HT1080 (cell line): ENCODE results near the gene GNB1L. TPM values are rescaled to one million over a fixed set of nuclear protein-coding genes. Genes with fewer than 3 reads are reported as not detected.
"Not testable (repeated sequence)": the region's sequence is repeated elsewhere in the genome, so short reads cannot be mapped to it uniquely, and the experiment has no call there.

ENCODE experiments used
- DNase-seq: peaks from one replicate; pipeline ENCODE4 v3.0.0-alpha.2; 2015; ENCODE audit warnings: low read depth
- total RNA-seq: library from RNA; depleted of rRNA; stranded (reverse); fragments of >200 nt; shearing (Covaris generic); gene quantifications from 2 replicates; pipeline ENCODE4 v1.2.3, GENCODE V29; 2014

The GNB1L gene
- total RNA-seq, 1 experiment from 2014 or later = 10.5 TPM

DNA sequence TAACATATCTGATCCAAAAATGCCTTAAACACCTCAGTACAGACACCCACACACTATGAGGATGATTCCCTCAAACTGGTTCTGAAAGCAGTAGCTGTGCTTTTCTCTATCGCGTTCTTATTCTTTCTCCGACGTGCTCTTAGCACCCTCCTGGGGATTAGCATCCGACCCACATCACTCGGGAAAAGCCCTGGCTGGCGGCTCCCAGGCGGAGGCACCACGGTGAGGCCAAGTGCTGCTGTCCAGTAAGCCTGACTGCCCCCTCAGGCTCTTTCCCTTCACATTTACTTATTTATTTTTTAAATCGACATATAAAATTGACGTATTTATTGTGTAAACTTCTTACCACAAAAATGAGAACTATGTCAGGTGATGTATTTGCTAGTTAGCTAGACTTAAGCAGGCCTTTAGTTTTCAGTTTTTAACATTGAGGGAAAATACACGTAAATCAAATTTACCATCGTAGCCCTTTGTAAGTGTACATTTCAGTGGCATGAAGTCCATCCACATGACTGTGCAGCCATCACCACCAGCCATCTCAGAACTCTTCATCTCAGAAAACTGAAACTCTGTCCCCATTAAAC lies 74.9 kb downstream of the GNB1L start:
- DNase-seq = no peak

DNA sequence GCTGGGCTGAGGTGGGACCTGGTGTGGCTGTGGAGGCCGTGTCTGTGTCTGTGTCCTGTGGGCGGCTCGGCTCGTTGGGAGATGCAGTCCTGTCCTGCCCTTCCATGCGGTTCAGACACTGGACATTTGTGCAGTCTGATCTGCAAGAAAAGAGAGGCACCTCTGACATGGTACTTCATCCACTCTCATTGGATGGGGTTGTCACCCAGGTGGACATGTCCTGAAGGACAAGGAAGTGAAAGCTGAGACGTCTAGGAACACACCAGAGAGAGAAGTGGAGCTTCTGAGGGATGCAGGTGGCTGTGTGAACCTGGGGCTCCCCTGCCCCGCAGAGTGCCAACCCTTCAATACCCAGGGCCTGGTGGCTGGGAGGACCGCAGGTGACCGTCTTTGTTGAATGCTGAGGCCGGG lies 75.7 kb downstream of the GNB1L start:
- DNase-seq = no peak

DNA sequence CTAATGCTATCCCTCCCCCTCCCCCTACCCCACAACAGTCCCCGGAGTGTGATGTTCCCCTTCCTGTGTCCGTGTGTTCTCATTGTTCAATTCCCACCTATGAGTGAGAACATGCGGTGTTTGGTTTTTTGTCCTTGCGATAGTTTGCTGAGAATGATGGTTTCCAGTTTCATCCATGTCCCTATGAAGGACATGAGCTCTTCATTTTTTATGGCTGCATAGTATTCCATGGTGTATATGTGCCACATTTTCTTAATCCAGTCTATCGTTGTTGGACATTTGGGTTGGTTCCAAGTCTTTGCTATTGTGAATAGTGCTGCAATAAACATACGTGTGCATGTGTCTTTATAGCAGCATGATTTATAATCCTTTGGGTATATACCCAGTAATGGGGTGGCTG lies 77.5 kb downstream of the GNB1L start:
- DNase-seq = not testable (repeated sequence)

DNA sequence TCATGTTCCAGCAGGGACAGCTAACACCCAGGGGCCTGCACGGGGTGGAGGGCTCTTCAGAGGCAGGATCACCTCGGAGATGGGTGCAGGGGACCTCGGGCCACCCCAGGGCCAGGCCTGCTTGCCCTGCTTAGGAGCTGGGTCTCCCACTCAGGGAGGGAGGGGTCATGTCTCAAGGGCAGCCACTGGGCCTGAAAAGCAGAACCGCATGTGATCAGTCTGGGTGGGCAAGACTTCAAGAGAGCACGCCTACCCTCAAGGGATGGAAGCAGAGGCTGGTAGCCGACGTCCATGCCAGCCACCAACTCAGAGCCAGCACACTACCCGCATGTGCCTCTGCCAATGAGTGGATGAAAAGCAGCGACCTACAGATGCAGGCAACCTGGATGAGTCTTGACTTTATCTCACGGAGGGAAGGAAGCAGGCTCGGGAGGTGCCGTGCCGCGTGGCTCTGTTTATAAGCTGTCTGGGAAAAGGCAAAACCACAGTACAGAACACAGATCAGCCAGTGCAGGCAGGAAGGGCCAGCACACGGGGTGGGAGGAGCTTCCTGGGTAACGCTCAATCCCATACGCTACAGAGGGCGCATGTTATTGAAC lies 78.1 kb downstream of the GNB1L start:
- no peak for DNase-seq

DNA sequence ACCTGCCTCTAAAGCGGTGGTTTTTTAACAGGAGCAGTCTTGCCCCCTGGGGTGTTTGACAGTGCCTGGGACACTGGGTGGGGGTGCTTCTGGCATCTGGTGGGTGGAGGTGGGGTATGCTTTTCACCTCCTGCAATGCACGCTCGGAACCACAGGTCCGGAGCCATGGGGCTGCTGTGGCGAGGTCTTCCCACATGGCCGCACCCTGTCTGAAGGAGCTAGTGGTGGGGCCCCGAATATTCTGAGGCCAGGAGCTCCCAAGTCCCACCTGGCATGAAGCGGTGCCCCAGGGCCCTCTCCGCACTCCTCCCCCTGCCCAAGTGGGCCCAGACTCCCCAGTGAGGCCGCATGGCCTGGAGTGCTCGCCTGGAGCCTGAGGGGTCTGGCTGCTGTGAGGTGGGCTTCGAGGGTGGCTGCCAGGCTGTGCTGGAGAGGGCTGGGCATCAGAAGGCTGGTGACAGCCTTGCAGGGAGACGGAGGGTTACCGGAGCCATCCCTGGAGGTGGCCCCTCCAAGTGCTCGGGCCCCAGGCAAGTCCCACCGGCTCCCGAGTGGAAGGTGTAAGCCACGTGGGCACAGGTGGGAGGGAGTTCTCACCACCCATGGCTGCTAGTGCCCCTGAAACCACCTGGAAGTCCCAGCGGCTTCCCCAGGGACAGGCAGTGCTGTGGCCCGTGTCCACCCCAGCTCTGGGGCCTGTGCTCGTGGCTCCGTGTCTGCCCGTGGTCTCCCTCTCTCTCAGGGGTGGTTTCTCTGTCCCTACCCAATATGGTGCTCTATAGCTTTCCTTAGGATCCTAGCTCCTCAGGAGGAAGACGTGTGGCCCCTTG lies 79.0 kb downstream of the GNB1L start:
- DNase-seq = no peak

DNA sequence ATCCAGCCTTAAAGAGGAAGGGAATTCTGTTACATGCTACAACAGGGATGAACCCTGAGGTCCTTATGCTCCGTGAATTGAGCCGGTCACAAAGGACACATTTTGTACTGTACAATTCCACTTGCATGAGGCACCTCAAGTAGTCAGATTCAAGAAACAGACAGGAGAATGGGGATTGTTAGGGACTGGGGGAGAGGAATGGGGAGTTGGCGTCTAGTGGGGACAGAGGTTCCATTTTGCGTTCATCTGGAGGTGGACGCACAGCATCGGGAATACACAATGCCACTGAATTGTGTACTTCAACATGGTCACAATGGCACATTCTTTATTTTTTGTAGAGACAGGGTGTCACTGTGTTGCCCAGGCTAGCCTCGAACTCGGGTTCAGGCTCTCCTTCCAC lies 80.0 kb downstream of the GNB1L start:
- DNase-seq = no peak

DNA sequence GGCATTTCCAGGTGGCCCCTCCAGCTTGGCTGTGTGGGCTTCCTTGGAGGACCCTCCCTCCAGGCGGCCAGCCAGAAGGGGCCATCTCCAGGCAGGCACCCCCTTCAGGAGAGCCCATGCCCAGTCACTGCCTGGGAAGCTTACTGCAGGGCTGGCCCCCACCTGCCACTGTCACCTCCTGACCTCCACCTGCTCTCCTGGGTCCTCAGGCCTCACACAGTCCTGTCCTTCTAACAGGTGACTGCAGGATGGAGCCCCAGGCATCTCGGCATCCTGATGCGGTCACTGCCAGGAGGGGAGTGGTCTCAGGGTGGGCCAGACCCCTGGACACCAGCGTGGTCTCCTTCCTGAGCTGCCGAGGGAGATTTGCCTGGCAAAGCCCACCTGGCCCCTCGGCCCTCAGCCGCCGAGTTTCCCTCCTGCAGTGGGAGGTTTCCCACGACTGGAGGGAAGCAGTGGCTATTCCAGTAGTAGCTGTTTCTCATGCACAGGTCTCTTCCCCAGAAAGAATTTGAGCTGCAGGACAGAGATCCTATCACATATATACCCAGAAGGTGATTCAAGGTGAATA lies 81.1 kb downstream of the GNB1L start:
- no peak for DNase-seq

DNA sequence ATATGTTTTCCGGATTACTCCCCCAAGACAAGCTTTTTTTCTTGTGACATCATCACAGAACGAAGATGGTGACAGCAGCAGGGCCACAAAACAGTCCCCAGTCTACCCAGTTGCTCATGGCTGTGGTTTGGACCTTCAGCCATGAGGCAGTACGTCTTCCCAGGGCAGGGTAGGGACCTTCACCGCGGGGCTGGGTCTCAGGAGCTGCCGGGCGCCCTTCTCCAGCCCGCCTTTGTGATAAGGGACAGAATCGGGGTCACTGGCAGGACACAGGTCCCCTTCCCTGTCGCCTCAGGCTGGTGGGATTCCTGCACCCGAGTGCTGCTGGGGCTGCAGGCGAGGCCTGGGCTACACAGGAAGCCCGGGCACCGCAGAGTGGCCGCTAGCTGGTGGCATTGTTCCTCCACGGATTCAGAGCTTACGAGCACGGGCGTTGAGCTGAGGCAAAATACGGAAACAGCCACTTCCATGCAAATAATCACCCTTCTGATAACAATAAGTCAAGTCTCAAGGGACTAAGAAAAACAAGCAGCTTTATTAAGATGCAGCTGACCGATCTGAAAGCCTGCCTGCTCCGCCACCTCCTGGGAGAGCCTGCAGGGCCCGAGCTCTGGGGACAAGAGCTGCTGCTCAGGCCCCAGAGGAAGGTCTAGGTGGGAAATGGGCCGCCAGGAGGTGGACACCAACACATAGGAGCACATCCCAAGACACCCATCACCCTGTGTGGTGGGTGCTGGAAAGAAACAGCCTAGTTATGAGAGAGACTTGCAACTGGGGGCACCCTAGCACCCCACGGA lies 81.8 kb downstream of the GNB1L start:
- no peak for DNase-seq

DNA sequence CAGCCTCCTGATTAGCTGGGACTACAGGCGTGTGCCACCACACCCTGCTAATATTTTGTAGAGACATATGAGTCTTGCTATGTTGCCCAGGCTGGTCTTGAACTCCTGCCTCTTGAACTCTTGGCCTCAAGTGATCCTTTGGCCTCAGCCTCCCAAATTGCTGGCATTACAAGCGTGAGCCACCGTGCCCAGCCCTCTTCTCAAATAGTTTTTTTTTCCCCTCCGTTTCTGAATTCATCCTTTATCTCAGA lies 82.3 kb downstream of the GNB1L start:
- no peak for DNase-seq

DNA sequence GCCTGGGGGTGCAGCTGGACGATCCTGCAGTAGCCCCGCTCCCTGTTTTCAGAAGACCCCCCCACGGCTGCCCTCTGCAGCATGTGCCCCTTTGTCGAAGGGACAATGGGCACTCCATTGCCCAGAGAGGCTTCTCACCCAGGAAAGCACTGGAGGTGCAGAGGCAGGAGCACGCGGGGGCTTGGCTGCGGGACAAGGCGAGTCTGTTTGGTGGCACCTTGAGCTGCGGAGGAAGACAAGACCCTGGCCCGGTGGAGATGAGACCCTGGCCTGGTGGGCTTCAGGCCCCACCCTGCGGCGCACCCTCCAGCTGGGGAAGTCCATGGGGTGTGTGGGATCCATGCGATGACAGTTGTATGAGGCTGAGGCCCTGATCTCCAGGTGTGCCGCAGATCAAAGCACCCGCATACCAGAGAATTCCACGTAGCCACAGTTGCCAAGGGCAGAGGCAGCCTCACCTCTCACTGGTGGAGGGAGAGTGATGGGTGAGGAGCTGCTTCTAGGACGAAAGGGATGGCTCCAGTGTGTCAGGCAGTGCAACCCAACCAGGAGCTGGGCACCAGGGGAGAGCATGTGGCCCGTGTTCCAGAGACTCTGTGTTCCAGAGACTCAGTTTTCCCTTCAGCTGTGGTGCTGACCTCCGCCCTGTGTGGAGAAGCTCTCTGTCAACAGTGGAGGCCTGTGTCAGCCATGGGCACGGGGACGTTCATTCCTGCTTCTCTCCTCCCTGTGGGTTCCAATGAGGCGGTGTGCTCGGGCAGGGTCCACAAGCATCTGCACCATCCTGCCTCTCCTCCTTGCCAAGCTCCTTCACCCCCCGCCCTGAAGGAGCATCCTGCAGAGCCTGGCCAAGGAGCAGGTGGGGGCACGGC lies 84.1 kb downstream of the GNB1L start:
- no peak for DNase-seq

DNA sequence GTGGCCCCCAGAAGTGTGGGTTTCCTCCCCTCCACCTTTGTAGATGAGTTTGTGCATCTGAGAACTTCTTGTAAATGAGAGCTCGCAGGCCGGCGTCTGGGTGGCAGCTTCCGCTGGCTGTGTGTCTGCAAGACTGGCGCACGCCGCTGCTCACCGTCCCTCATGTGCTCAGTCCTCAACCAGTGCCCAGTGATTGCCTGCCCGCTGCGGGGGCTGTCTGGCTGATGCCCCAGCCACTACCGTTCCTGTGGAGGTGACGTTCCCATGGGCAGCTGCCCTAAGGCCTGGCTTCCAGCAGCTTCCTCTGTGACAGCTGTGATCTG lies 85.3 kb downstream of the GNB1L start:
- no peak for DNase-seq

DNA sequence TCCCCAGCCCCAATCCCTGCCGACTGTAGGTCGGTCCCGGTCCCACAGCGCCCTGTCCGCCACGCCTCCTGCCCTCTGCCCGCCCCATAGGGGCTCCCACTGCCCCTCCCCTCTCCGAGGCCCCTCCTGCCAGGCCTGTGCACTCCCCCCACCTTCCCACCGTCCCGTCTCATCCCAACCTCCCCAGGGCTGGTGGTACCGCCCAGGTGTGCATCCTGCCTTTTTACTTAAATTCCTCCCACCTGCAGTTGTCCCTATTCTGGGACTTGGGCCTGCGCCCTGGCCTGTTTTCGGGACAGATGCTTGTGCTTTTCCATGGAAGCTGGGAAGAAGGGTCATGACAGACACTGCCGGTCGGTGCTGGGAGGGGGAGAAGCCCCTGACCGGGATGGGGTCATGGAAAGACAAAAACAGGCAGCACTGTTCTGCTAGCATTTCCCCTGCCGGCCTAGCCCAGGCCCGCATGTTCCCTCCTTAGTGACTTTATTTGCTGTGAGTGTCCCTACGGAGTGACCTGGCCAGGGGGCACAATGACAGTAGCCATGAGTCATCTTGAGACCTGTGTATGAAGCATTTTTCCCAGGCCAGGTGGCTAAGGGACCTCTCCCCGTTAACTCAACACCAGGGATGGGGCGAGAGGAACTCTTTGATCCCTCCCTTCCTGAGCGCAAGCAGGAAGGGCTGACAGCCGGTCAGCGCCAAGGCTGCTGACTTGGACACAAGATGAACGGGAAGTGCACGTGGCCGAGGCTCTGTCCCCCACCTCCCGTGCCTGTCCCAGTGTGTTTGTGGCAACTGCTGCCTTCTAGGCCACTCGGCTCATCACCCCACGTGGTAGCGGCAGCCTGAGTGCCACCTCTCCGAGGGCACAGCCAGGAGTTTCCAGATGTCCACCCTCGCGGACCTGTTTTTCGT lies 87.0 kb downstream of the GNB1L start:
- no peak for DNase-seq

DNA sequence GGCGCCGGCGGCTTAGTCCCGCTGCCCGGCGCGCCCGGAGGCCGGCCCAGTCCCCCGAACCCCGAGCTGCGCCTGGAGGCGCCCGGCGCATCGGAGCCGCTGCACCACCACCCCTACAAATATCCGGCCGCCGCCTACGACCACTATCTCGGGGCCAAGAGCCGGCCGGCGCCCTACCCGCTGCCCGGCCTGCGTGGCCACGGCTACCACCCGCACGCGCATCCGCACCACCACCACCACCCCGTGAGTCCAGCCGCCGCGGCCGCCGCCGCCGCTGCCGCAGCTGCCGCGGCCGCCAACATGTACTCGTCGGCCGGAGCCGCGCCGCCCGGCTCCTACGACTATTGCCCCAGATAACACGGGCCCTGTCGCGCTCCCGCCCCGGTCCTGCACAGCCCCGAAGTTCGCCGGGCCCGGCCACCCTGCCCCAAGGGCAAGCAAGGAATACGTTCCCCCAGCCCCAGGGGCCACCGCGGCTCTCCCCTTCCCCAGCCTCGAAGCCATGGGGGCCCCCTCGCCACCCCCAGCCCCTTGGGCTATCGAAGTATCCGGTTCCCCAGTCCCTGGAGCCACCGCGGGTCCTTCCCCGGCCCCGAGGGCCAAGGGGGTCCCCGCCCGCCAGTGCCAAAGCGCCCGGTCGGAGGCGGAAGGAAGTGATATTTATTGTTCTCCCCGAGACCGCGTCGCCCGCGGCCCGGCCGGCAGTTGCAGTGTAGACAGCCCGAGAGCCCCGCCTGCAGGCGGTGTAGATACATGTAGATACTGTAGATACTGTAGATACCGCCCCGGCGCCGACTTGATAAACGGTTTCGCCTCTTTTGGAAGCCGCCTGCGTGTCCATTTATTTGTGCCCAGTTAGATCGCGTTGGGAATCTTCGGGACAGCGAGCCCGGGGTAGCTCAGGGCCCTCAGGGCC lies 87.9 kb downstream of the GNB1L start:
- DNase-seq = no peak

DNA sequence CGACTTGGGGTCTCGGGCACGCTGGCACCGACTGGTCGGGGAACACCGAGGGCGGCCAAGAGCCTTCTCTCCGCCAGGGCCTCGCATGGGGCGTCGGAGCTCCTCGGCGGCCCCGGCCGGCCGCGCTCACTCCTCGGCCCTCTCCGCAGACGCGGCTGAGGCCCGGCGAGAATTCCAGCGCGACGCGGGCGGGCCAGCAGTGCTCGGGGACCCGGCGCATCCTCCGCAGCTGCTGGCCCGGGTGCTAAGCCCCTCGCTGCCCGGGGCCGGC lies 88.5 kb downstream of the GNB1L start:
- no peak for DNase-seq

DNA sequence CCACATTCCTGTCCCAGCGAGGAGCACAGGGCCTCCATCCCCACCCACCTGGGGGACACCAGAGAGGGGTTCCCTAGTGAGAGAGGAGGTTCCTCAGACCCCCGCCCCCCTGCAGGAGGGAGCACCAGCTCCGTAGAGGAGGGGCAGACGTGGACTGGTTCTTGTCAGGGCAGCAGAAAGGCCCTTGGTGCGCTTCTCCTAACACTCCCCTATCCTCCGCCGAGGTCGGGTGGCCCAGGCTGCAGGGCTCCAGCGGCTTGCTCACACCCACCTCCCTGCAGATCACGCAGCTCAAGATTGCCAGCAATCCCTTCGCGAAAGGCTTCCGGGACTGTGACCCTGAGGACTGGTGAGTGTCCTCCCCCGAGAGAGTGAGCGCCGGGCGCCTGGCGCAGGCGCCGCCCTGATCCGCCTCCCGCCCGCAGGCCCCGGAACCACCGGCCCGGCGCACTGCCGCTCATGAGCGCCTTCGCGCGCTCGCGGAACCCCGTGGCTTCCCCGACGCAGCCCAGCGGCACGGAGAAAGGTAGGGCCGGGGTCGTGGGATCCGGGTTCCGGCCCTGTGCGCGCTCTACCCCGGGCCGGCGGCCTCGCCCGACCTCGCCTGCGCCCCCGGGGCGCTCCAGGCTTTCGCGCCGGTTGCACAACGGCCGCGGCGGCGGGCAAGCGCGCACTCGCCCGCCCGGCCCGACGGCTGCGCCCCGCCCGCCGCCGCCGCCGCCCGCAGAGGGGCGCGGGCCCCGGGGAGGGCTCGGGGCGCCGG lies 89.0 kb downstream of the GNB1L start:
- no peak for DNase-seq

DNA sequence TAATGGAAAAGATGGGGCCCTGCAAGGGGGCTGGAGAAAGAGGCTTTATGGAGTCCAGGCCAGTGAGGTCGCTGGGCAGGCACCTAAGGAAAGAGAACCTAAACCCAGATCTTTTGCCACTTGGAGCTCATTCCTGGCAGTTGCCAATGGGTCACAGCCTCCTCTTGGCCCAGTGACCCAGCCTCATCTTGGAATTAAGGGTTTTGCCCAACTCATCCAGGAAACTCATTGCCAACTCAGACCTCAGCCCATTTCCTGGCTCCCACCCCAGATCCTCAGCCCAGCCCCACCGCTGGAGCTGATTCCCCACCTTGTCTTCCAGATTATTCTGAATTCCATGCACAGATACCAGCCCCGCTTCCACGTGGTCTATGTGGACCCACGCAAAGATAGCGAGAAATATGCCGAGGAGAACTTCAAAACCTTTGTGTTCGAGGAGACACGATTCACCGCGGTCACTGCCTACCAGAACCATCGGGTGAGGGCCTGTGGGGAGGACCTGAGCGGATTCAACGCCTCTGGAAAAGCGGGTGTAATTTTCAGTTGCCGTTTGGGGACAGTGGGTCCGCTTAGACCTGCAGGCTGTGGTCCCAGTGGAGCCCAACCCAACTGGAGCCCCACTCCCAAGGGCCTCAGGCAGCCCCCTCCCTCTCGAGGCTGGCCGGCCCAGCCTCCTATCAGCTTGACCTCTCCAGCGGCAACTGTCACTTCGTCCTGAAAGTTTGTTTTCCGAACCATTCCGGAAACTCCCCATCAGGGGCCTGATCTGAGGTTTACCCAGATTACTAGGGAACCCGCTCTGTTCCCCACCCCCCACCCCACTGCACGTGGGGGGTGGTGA lies 89.8 kb downstream of the GNB1L start:
- DNase-seq = no peak

DNA sequence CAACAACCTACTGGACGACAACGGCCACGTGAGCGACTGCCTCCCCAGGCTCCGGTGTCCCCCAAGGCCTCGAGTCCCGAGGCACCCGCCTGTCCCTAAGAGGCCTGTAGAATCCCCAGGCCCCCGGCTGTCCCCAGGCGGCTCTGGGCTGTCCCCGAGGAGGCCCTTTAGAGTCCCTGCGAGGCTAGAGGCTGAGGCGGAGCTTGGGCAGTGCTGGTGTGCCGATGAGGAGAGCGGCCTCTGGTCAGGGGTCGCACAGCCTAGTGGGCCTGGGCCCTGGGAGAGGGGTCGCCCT lies 90.4 kb downstream of the GNB1L start:
- no peak for DNase-seq
